NCI-H2171 treated with DMSO at 0.1 percent for 48 hours (cell line): Measurements from ENCODE around the gene DGKG.

Source experiments
- DNase-seq: peaks from one replicate; lab custom pipeline; 2025; lab: John Stamatoyannopoulos, UW

DGKG gene

GRCh38 chr3:186367631-186368030, 5.6 kb upstream of the DGKG start:
- DNase-seq: no peak

- no peak for DNase-seq
Observed at GRCh38 chr3:186366206-186366605, 4.2 kb upstream of the DGKG start.

- no peak for DNase-seq
Observed at GRCh38 chr3:186365202-186365974, 3.4 kb upstream of the DGKG start.

GRCh38 chr3:186362988-186363387, 954 bp upstream of the DGKG start:
- DNase-seq: no peak

- no peak for DNase-seq
Observed at GRCh38 chr3:186362537-186362842, 456 bp upstream of the DGKG start.

- DNase-seq: no peak
Observed at GRCh38 chr3:186361246-186361761, 730 bp downstream of the DGKG start.

GRCh38 chr3:186360779-186361178, 1.3 kb downstream of the DGKG start:
- no peak for DNase-seq

- DNase-seq: no peak
Observed at GRCh38 chr3:186359078-186359477, 3.0 kb downstream of the DGKG start.

GRCh38 chr3:186356152-186356551, 5.9 kb downstream of the DGKG start:
- no peak for DNase-seq

- no peak for DNase-seq
Observed at GRCh38 chr3:186354100-186354499, 7.9 kb downstream of the DGKG start.

GRCh38 chr3:186352369-186352768, 9.7 kb downstream of the DGKG start:
- DNase-seq: peak; percentile 22

- DNase-seq: no peak
Observed at GRCh38 chr3:186342197-186342596, 19.8 kb downstream of the DGKG start.

GRCh38 chr3:186340204-186340603, 21.8 kb downstream of the DGKG start:
- DNase-seq: no peak

- no peak for DNase-seq
Observed at GRCh38 chr3:186339180-186339918, 22.7 kb downstream of the DGKG start.

GRCh38 chr3:186333256-186333655, 28.8 kb downstream of the DGKG start:
- no peak for DNase-seq

- DNase-seq: no peak
Observed at GRCh38 chr3:186330772-186331460, 31.1 kb downstream of the DGKG start.

GRCh38 chr3:186329589-186329988, 32.4 kb downstream of the DGKG start:
- DNase-seq: no peak

GRCh38 chr3:186327912-186328487, 34.0 kb downstream of the DGKG start:
- DNase-seq: no peak

- no peak for DNase-seq
Observed at GRCh38 chr3:186322761-186323160, 39.3 kb downstream of the DGKG start.

- DNase-seq: no peak
Observed at GRCh38 chr3:186321746-186322145, 40.3 kb downstream of the DGKG start.

GRCh38 chr3:186320862-186321568, 41.0 kb downstream of the DGKG start:
- DNase-seq: no peak

GRCh38 chr3:186319945-186320344, 42.1 kb downstream of the DGKG start:
- DNase-seq: no peak
